Testis (tissue), 2 donors: ENCODE data around the gene AVPR2.

ENCODE experiments used
- CTCF ChIP-seq, 3 experiments: fragments of 450-650 bp in 2 of 3; fragments of 200-600 bp in 1 of 3; sonication (generic) in 1 of 3; IDR thresholded peaks; one replicate each; pipeline ENCODE4 v1.5.1; 2016 to 2019; ENCODE audit warnings: antibody characterized with exemption in 3 of 3, mild to moderate bottlenecking in 2 of 3, moderate library complexity in 1 of 3
- POLR2A ChIP-seq: fragments of 450-650 bp; IDR thresholded peaks from one replicate; pipeline ENCODE4 v1.6.1; 2017; ENCODE audit warnings: antibody characterized with exemption, mild to moderate bottlenecking, moderate library complexity

- TF ChIP-seq CTCF (IDR thresholded peaks at IDR 0.05) (no peak), POLR2A (no peak)
These were observed 5.5 kb downstream of the AVPR2 start for GRCh38 chrX:153909980-153910360.
